NAMALWA (cell line): Measurements from ENCODE around the gene SBSN.
"Not testable (repeated sequence)": the region's sequence is repeated elsewhere in the genome, so short reads cannot be mapped to it uniquely, and the experiment has no call there.

ENCODE experiments used
- DNase-seq: peaks from one replicate; pipeline ENCODE4 v3.0.0-alpha.2; 2015; ENCODE audit warnings: low spot score

Gene SBSN

DNA sequence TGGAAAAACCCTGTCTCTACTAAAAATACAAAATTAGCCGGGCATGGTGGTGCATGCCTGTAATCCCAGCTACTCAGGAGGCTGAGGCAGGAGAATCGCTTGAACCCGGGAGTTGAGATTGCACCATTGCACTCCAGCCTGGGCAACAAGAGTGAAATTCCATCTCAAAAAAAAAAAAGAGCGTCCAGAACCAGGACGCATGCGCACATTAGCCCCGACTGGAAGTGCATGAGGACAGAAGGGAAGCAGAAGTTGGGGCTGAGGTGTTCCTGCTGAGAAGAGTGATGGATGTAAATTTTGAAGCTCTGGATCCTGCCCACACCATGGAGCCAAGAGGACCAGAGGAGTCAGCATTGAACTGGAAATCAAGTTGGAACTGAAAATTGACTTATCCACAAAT, 53.5 kb downstream of the SBSN start:
- DNase-seq = not testable (repeated sequence)

- no peak for DNase-seq
Measured at GRCh38 chr19:35474104-35474503, 54.0 kb downstream of the SBSN start.
